ENCODE data around the gene RNF168.
A peak's percentile ranks its signal among the peaks of the same experiment; 100 is the strongest.
"Not testable (repeated sequence)": the region's sequence is repeated elsewhere in the genome, so short reads cannot be mapped to it uniquely, and the experiment has no call there.

Gene RNF168, protein sequence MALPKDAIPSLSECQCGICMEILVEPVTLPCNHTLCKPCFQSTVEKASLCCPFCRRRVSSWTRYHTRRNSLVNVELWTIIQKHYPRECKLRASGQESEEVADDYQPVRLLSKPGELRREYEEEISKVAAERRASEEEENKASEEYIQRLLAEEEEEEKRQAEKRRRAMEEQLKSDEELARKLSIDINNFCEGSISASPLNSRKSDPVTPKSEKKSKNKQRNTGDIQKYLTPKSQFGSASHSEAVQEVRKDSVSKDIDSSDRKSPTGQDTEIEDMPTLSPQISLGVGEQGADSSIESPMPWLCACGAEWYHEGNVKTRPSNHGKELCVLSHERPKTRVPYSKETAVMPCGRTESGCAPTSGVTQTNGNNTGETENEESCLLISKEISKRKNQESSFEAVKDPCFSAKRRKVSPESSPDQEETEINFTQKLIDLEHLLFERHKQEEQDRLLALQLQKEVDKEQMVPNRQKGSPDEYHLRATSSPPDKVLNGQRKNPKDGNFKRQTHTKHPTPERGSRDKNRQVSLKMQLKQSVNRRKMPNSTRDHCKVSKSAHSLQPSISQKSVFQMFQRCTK

GRCh38 chr3:196503196-196504076 is at the start of gene RNF168:
RNF168 (minus strand) TSS chr3:196503768; CDS start chr3:196503173, 595 bp downstream.
- no peaks in the 10 kb centered on the region for H3K36me3 ChIP-seq (replicated peaks; ENCODE audit: insufficient read depth, low read length)
- H3K27me3 ChIP-seq (replicated peaks; ENCODE audit: insufficient read depth, low read length), result no peaks in the 10 kb centered on the region
- H3K4me2 ChIP-seq (ENCODE audit: low read depth, low read length), result peak within 1 kb of the TSS; percentile 93
- H3F3A ChIP-seq (ENCODE audit: insufficient read depth, low read length), result peaks cover 38% of the 10 kb centered on the region
- H3K79me2 ChIP-seq (ENCODE audit: low read length), result peaks cover 49% of the 10 kb centered on the region
- TF ChIP-seq EZH2phosphoT487 (IDR thresholded peaks at IDR 0.05; ENCODE audit: low read length) (no peak), EZH2 (optimal IDR thresholded peaks at IDR 0.05; ENCODE audit: low read depth, low read length) (no peak)
- TF ChIP-seq, protein P1, sequence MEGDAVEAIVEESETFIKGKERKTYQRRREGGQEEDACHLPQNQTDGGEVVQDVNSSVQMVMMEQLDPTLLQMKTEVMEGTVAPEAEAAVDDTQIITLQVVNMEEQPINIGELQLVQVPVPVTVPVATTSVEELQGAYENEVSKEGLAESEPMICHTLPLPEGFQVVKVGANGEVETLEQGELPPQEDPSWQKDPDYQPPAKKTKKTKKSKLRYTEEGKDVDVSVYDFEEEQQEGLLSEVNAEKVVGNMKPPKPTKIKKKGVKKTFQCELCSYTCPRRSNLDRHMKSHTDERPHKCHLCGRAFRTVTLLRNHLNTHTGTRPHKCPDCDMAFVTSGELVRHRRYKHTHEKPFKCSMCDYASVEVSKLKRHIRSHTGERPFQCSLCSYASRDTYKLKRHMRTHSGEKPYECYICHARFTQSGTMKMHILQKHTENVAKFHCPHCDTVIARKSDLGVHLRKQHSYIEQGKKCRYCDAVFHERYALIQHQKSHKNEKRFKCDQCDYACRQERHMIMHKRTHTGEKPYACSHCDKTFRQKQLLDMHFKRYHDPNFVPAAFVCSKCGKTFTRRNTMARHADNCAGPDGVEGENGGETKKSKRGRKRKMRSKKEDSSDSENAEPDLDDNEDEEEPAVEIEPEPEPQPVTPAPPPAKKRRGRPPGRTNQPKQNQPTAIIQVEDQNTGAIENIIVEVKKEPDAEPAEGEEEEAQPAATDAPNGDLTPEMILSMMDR (IDR thresholded peaks at IDR 0.05; ENCODE audit: low read length), result no peak
- H3K27ac ChIP-seq (ENCODE audit: low read length), result peak within 1 kb of the TSS; percentile 90
- peaks cover 18% of the 10 kb centered on the region for H3K4me1 ChIP-seq (ENCODE audit: low read length)
- peak within 1 kb of the TSS; percentile 94 for H3K4me3 ChIP-seq (ENCODE audit: low read length)
- peaks cover 26% of the 10 kb centered on the region for H4K20me1 ChIP-seq (ENCODE audit: insufficient read depth, low read length)
- no peaks in the 10 kb centered on the region for H3K9me2 ChIP-seq (replicated peaks; ENCODE audit: insufficient read depth, low read length)
- no peaks in the 10 kb centered on the region for H3K9me3 ChIP-seq (replicated peaks; ENCODE audit: insufficient read depth, low read length)
- DNase-seq, result peak; percentile 99
- H2AFZ ChIP-seq (ENCODE audit: low read length), result peak within 1 kb of the TSS; percentile 43
- H3K9ac ChIP-seq (ENCODE audit: low read length), result peak within 1 kb of the TSS; percentile 87

DNA sequence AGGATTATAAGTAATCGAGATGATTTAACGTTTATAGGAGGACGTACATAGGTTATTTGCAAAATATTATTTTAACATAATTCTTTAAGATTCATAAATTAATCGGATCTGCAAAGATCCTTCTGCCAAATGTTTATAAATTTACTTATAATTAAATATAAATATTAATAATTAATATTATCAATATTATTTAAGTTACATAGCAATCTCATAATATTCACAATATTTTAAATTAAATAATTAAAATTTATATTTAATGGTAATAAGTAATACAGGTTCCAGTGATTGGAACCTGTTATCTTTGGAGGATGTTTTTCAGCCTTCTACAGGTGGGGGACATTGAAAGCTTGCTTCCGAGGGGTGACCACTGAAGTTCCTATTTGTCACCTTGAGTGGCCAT is 48.7 kb upstream of the RNF168 start:
- no peaks in the 10 kb centered on the region for H3K36me3 ChIP-seq (replicated peaks; ENCODE audit: insufficient read depth, low read length)
- H3K79me2 ChIP-seq (ENCODE audit: low read length), result no peaks in the 10 kb centered on the region
- no peaks in the 10 kb centered on the region for H3K9me2 ChIP-seq (replicated peaks; ENCODE audit: insufficient read depth, low read length)
- no peaks in the 10 kb centered on the region for H4K20me1 ChIP-seq (ENCODE audit: insufficient read depth, low read length)
- TF ChIP-seq EZH2phosphoT487 (IDR thresholded peaks at IDR 0.05; ENCODE audit: low read length), result no peak
- TF ChIP-seq EZH2 (optimal IDR thresholded peaks at IDR 0.05; ENCODE audit: low read depth, low read length), result no peak
- TF ChIP-seq, protein P1 (IDR thresholded peaks at IDR 0.05; ENCODE audit: low read length), result no peak
- H3K9me3 ChIP-seq (replicated peaks; ENCODE audit: insufficient read depth, low read length), result no peaks in the 10 kb centered on the region
- no peak overlapping the region for H3K4me3 ChIP-seq (ENCODE audit: low read length)
- no peaks in the 10 kb centered on the region for H3K27me3 ChIP-seq (replicated peaks; ENCODE audit: insufficient read depth, low read length)
- H2AFZ ChIP-seq (ENCODE audit: low read length), result no peak overlapping the region
- no peaks in the 10 kb centered on the region for H3F3A ChIP-seq (ENCODE audit: insufficient read depth, low read length)
- DNase-seq, result no peak
- H3K27ac ChIP-seq (ENCODE audit: low read length), result no peak overlapping the region
- H3K4me2 ChIP-seq (ENCODE audit: low read depth, low read length), result no peak overlapping the region
- H3K9ac ChIP-seq (ENCODE audit: low read length), result no peak overlapping the region
- H3K4me1 ChIP-seq (ENCODE audit: low read length), result no peaks in the 10 kb centered on the region

- not testable (repeated sequence) for H3K27me3 ChIP-seq (replicated peaks; ENCODE audit: insufficient read depth, low read length); H3K4me1 ChIP-seq (ENCODE audit: low read length); H4K20me1 ChIP-seq (ENCODE audit: insufficient read depth, low read length); H3K9me2 ChIP-seq (replicated peaks; ENCODE audit: insufficient read depth, low read length); H3K9ac ChIP-seq (ENCODE audit: low read length); H3K4me2 ChIP-seq (ENCODE audit: low read depth, low read length); DNase-seq; H2AFZ ChIP-seq (ENCODE audit: low read length); H3K4me3 ChIP-seq (ENCODE audit: low read length); H3F3A ChIP-seq (ENCODE audit: insufficient read depth, low read length); H3K36me3 ChIP-seq (replicated peaks; ENCODE audit: insufficient read depth, low read length); H3K9me3 ChIP-seq (replicated peaks; ENCODE audit: insufficient read depth, low read length); H3K27ac ChIP-seq (ENCODE audit: low read length); H3K79me2 ChIP-seq (ENCODE audit: low read length)
Observed at GRCh38 chr3:196550172-196550571, 46.6 kb upstream of the RNF168 start.

GRCh38 chr3:196549312-196549711 is 45.7 kb upstream of the RNF168 start:
- H3K9me3 ChIP-seq (replicated peaks; ENCODE audit: insufficient read depth, low read length); H3K4me1 ChIP-seq (ENCODE audit: low read length); H3K27ac ChIP-seq (ENCODE audit: low read length); H3K36me3 ChIP-seq (replicated peaks; ENCODE audit: insufficient read depth, low read length); H3K4me3 ChIP-seq (ENCODE audit: low read length); H3K79me2 ChIP-seq (ENCODE audit: low read length); H3K9ac ChIP-seq (ENCODE audit: low read length); H3K27me3 ChIP-seq (replicated peaks; ENCODE audit: insufficient read depth, low read length); H3K9me2 ChIP-seq (replicated peaks; ENCODE audit: insufficient read depth, low read length); DNase-seq; H3F3A ChIP-seq (ENCODE audit: insufficient read depth, low read length); H3K4me2 ChIP-seq (ENCODE audit: low read depth, low read length); H4K20me1 ChIP-seq (ENCODE audit: insufficient read depth, low read length); H2AFZ ChIP-seq (ENCODE audit: low read length): not testable (repeated sequence)
